GM23338 (cell line): Measurements from ENCODE around the gene CCDC28A. TPM values are rescaled to one million over a fixed set of nuclear protein-coding genes. Genes with fewer than 3 reads are reported as not detected.

Experiments used
- ATAC-seq: fragments of 200-7000 bp; cut with Tn5 transposase; 3 replicates; pipeline ENCODE4 v1.9.1; 2020
- DNase-seq: peaks from one replicate; pipeline ENCODE4 v3.0.0-alpha.2; 2015; ENCODE audit warnings: low spot score
- H2AFZ ChIP-seq: fragments of 200-600 bp; sonication (generic); 2 replicates; pipeline ENCODE4 v1.8.0; 2016; ENCODE audit warnings: antibody characterized with exemption, mild to moderate bottlenecking, moderate library complexity
- H3F3A ChIP-seq: fragments of 200-600 bp; sonication (generic); replicated peaks from 2 replicates; pipeline ENCODE4 v1.8.0; 2017; ENCODE audit warnings: antibody characterized with exemption, mixed run types, low read depth
- H3K27ac ChIP-seq: fragments of 200-600 bp; sonication (generic); 2 replicates; pipeline ENCODE4 v1.6.1; 2016; ENCODE audit warnings: low read depth
- H3K27me3 ChIP-seq: fragments of 200-600 bp; sonication (generic); 2 replicates; pipeline ENCODE4 v1.8.0; 2016; ENCODE audit warnings: mild to moderate bottlenecking, mixed run types, moderate library complexity; ENCODE audit not compliant: insufficient read depth
- H3K36me3 ChIP-seq: fragments of 200-600 bp; sonication (generic); 2 replicates; pipeline ENCODE4 v1.8.0; 2016; ENCODE audit warnings: mild to moderate bottlenecking; ENCODE audit not compliant: insufficient read depth
- H3K4me1 ChIP-seq: fragments of 200-600 bp; sonication (generic); 2 replicates; pipeline ENCODE4 v1.8.0; 2016; ENCODE audit warnings: mild to moderate bottlenecking, moderate library complexity; ENCODE audit not compliant: insufficient read depth
- H3K4me2 ChIP-seq: fragments of 200-600 bp; sonication (generic); 2 replicates; pipeline ENCODE4 v1.7.1; 2017; ENCODE audit warnings: mixed run types
- H3K4me3 ChIP-seq: fragments of 200-600 bp; sonication (generic); 2 replicates; pipeline ENCODE4 v1.6.1; 2016; ENCODE audit warnings: mixed run types
- H3K79me2 ChIP-seq: fragments of 200-600 bp; sonication (generic); replicated peaks from 2 replicates; pipeline ENCODE4 v1.8.0; 2017; ENCODE audit warnings: mild to moderate bottlenecking; ENCODE audit not compliant: insufficient read depth
- H3K9me2 ChIP-seq: fragments of 200-600 bp; sonication (generic); 2 replicates; pipeline ENCODE4 v1.8.0; 2017; ENCODE audit not compliant: insufficient read depth
- H4K20me1 ChIP-seq: fragments of 200-600 bp; sonication (generic); replicated peaks from 2 replicates; pipeline ENCODE4 v1.8.0; 2017; ENCODE audit warnings: mild to moderate bottlenecking; ENCODE audit not compliant: insufficient read depth
- H3K27ac Mint-ChIP-seq: 2 replicates; pipeline ENCODE4 v1.8.0; 2020; ENCODE audit warnings: inconsistent platforms, mild to moderate bottlenecking, moderate library complexity, mixed read lengths
- H3K27me3 Mint-ChIP-seq: 3 replicates; pipeline ENCODE4 v1.8.0; 2022; ENCODE audit warnings: low read depth, mild to moderate bottlenecking, moderate library complexity, mixed read lengths, inconsistent platforms; ENCODE audit not compliant: insufficient read depth, poor library complexity
- H3K36me3 Mint-ChIP-seq: 3 replicates; pipeline ENCODE4 v1.8.0; 2021; ENCODE audit warnings: low read depth, mild to moderate bottlenecking, inconsistent platforms, moderate library complexity, mixed read lengths
- H3K4me1 Mint-ChIP-seq: 3 replicates; pipeline ENCODE4 v1.8.0; 2020; ENCODE audit warnings: mild to moderate bottlenecking, inconsistent platforms, mixed read lengths
- H3K4me3 Mint-ChIP-seq: 3 replicates; pipeline ENCODE4 v1.8.0; 2021; ENCODE audit warnings: moderate library complexity, mild to moderate bottlenecking, inconsistent platforms, mixed read lengths
- H3K9me3 Mint-ChIP-seq: 3 replicates; pipeline ENCODE4 v1.8.0; 2020; ENCODE audit warnings: moderate library complexity, mild to moderate bottlenecking, inconsistent platforms, mixed read lengths
- CREB1 ChIP-seq: fragments of 250-450 bp; sonication (Bioruptor Pico); IDR thresholded peaks from 2 replicates; pipeline ENCODE4 v1.5.0; 2020; ENCODE audit warnings: low read depth, mild to moderate bottlenecking, moderate library complexity
- EZH2 ChIP-seq: fragments of 200-600 bp; sonication (generic); IDR thresholded peaks from one replicate; pipeline ENCODE4 v1.8.0; 2017; ENCODE audit warnings: antibody characterized with exemption, mild to moderate bottlenecking, low read depth; ENCODE audit not compliant: unreplicated experiment
- EZH2phosphoT487 ChIP-seq: fragments of 200-600 bp; sonication (generic); IDR thresholded peaks from one replicate; pipeline ENCODE4 v1.8.1; 2018; ENCODE audit warnings: antibody characterized with exemption; ENCODE audit not compliant: unreplicated experiment
- JUNB ChIP-seq: IDR thresholded peaks from one replicate; pipeline ENCODE4 v1.6.1; 2016; ENCODE audit warnings: antibody characterized with exemption; ENCODE audit not compliant: unreplicated experiment
- NANOG ChIP-seq: IDR thresholded peaks from 2 replicates; pipeline ENCODE4 v1.6.1; 2016; ENCODE audit warnings: antibody characterized with exemption, borderline replicate concordance
- POLR2AphosphoS5 ChIP-seq: IDR thresholded peaks from 2 replicates; pipeline ENCODE4 v1.6.1; 2016; ENCODE audit warnings: antibody characterized with exemption, low read depth
- STAT1 ChIP-seq: IDR thresholded peaks from one replicate; pipeline ENCODE4 v1.6.1; 2016; ENCODE audit warnings: antibody characterized with exemption; ENCODE audit not compliant: unreplicated experiment
- ZNF114 ChIP-seq: fragments of 250-450 bp; sonication (Bioruptor Pico); IDR thresholded peaks from 2 replicates; pipeline ENCODE4 v1.5.0; 2020; ENCODE audit warnings: mild to moderate bottlenecking, moderate library complexity
- ZNF331 ChIP-seq: fragments of 250-450 bp; sonication (Bioruptor Pico); IDR thresholded peaks from 2 replicates; pipeline ENCODE4 v1.5.0; 2020; ENCODE audit warnings: low read depth, mild to moderate bottlenecking, moderate library complexity
- ZNF462 ChIP-seq: fragments of 250-450 bp; sonication (Bioruptor Pico); IDR thresholded peaks from 2 replicates; pipeline ENCODE4 v1.5.0; 2020; ENCODE audit warnings: mild to moderate bottlenecking, moderate library complexity
- polyA plus RNA-seq: library from polyadenylated mRNA; unstranded; fragments of >200 nt; fragmentation: Nextera tagmentation; extraction: Ambion mirVana; gene quantifications from 2 replicates; pipeline ENCODE4 v1.2.1, GENCODE V29; 2016
- total RNA-seq: library from RNA; depleted of rRNA; stranded (reverse); fragments of >200 nt; shearing (Covaris generic); gene quantifications from 2 replicates; pipeline ENCODE4 v1.2.3, GENCODE V29; 2014
- TF ChIP-seq, protein P1 (sequence below): IDR thresholded peaks from one replicate; pipeline ENCODE4 v1.6.1; 2018; ENCODE audit warnings: antibody characterized with exemption; ENCODE audit not compliant: unreplicated experiment
- TF ChIP-seq, protein P2 (sequence below): IDR thresholded peaks from 2 replicates; pipeline ENCODE4 v1.6.1; 2016; ENCODE audit warnings: antibody characterized with exemption

The CCDC28A gene
- total and polyA plus RNA-seq, 2 experiments from 2014 or later: 11.2 to 14.0 TPM

DNA sequence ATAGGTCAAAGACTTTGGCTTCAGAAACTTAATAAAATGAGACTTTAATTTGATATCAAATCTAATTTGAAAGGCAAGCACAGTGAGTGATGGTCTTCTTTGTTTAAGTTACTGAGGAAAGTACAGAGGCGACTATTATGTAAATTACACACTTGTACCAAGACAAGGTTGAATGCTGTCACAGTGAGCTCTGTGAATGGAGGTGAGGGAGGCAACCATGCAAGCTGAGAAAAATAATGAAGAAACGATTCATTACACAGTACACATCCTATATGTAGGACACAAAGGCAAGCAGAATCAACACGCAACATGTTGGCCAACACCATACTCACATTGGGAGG, 46.8 kb upstream of the CCDC28A start:
- Mint-ChIP-seq H3K27ac (no peak overlapping the region), H3K4me3 (no peak overlapping the region), H3K36me3 (peaks cover 3% of the 10 kb centered on the region; the same call in 2 of the 3 replicates), H3K4me1 (peaks cover 7% of the 10 kb centered on the region; the same call in 2 of the 3 replicates), H3K27me3 (no peaks in the 10 kb centered on the region), H3K9me3 (peaks cover 2% of the 10 kb centered on the region; the same call in 2 of the 3 replicates)
- no peak for TF ChIP-seq EZH2phosphoT487
- TF ChIP-seq, protein P1, sequence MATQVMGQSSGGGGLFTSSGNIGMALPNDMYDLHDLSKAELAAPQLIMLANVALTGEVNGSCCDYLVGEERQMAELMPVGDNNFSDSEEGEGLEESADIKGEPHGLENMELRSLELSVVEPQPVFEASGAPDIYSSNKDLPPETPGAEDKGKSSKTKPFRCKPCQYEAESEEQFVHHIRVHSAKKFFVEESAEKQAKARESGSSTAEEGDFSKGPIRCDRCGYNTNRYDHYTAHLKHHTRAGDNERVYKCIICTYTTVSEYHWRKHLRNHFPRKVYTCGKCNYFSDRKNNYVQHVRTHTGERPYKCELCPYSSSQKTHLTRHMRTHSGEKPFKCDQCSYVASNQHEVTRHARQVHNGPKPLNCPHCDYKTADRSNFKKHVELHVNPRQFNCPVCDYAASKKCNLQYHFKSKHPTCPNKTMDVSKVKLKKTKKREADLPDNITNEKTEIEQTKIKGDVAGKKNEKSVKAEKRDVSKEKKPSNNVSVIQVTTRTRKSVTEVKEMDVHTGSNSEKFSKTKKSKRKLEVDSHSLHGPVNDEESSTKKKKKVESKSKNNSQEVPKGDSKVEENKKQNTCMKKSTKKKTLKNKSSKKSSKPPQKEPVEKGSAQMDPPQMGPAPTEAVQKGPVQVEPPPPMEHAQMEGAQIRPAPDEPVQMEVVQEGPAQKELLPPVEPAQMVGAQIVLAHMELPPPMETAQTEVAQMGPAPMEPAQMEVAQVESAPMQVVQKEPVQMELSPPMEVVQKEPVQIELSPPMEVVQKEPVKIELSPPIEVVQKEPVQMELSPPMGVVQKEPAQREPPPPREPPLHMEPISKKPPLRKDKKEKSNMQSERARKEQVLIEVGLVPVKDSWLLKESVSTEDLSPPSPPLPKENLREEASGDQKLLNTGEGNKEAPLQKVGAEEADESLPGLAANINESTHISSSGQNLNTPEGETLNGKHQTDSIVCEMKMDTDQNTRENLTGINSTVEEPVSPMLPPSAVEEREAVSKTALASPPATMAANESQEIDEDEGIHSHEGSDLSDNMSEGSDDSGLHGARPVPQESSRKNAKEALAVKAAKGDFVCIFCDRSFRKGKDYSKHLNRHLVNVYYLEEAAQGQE: no peak
- no peak for TF ChIP-seq ZNF114 (CRISPR knock-in tag)
- no peak for TF ChIP-seq EZH2
- TF ChIP-seq POLR2AphosphoS5: no peak
- TF ChIP-seq NANOG: no peak
- TF ChIP-seq JUNB: no peak
- TF ChIP-seq STAT1: no peak
- no peak for TF ChIP-seq CREB1 (CRISPR knock-in tag)
- Histone ChIP-seq H3K4me3 (no peak overlapping the region), H2AFZ (no peak overlapping the region), H3K4me2 (no peak overlapping the region), H4K20me1 (no peaks in the 10 kb centered on the region), H3K9me2 (0 out of 2 replicates have a peak, but pooled peaks cover 3% of the 10 kb centered on the region), H3K36me3 (no peaks in the 10 kb centered on the region), H3K27me3 (no peaks in the 10 kb centered on the region), H3K79me2 (no peaks in the 10 kb centered on the region), H3F3A (no peaks in the 10 kb centered on the region), H3K27ac (no peak overlapping the region), H3K4me1 (no peaks in the 10 kb centered on the region; the same call in 1 of the 2 replicates)
- DNase-seq (no peak), ATAC-seq (no peak)

- H3K9me3 Mint-ChIP-seq: peaks cover 6% of the 10 kb centered on the region; the same call in 2 of the 3 replicates
- no peak overlapping the region for H3K27ac ChIP-seq
- no peak overlapping the region for H3K4me2 ChIP-seq
Observed at GRCh38 chr6:138727182-138727581, 46.4 kb upstream of the CCDC28A start.

More at GRCh38 chr6:138727182-138727581, 46.4 kb upstream of the CCDC28A start:
- Mint-ChIP-seq H3K27me3 (no peaks in the 10 kb centered on the region), H3K4me3 (no peak overlapping the region), H3K36me3 (peaks cover 7% of the 10 kb centered on the region), H3K27ac (no peak overlapping the region), H3K4me1 (peaks cover 7% of the 10 kb centered on the region; the same call in 2 of the 3 replicates)
- no peak overlapping the region for H3K4me3 ChIP-seq
- DNase-seq (no peak), ATAC-seq (no peak)
- H3K27me3 ChIP-seq: no peaks in the 10 kb centered on the region
- H3K9me2 ChIP-seq: 0 out of 2 replicates have a peak, but pooled peaks cover 3% of the 10 kb centered on the region
- no peaks in the 10 kb centered on the region for H3F3A ChIP-seq
- H3K36me3 ChIP-seq: no peaks in the 10 kb centered on the region
- H3K4me1 ChIP-seq: no peaks in the 10 kb centered on the region; the same call in 1 of the 2 replicates
- TF ChIP-seq JUNB (no peak), ZNF114 (CRISPR knock-in tag) (no peak), ZNF331 (no peak), CREB1 (CRISPR knock-in tag) (no peak), POLR2AphosphoS5 (no peak), STAT1 (no peak), ZNF462 (CRISPR knock-in tag) (no peak)
- TF ChIP-seq, protein P2, sequence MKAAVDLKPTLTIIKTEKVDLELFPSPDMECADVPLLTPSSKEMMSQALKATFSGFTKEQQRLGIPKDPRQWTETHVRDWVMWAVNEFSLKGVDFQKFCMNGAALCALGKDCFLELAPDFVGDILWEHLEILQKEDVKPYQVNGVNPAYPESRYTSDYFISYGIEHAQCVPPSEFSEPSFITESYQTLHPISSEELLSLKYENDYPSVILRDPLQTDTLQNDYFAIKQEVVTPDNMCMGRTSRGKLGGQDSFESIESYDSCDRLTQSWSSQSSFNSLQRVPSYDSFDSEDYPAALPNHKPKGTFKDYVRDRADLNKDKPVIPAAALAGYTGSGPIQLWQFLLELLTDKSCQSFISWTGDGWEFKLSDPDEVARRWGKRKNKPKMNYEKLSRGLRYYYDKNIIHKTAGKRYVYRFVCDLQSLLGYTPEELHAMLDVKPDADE: no peak
- no peaks in the 10 kb centered on the region for H4K20me1 ChIP-seq
- H2AFZ ChIP-seq: no peak overlapping the region
- no peaks in the 10 kb centered on the region for H3K79me2 ChIP-seq
